ENCODE measurements around the gene GLRX5. TPM values are rescaled to one million over a fixed set of nuclear protein-coding genes. Genes with fewer than 3 reads are reported as not detected.

GLRX5 gene
- total RNA-seq, 1 experiment from 2014 or later, result 62.2 TPM

GRCh38 chr14:95495076-95495475, 39.8 kb upstream of the GLRX5 start:
- no peak overlapping the region for H3K27ac ChIP-seq (ENCODE audit: insufficient read length, low read depth, low read length)
- H3T11ph ChIP-seq (ENCODE audit: low read length), result no peak overlapping the region
- H2BK120ac ChIP-seq (ENCODE audit: low read depth, low read length, poor library complexity, severe bottlenecking), result no peak overlapping the region
- H2BK15ac ChIP-seq (ENCODE audit: low read depth, low read length), result no peak overlapping the region
- H2AFZ ChIP-seq (ENCODE audit: low read length), result no peak overlapping the region
- no peak overlapping the region for H2BK5ac ChIP-seq (ENCODE audit: insufficient read length, low read length)
- no peaks in the 10 kb centered on the region for H3K79me1 ChIP-seq (ENCODE audit: insufficient read depth, low read depth, low read length, poor library complexity, severe bottlenecking)
- no peak overlapping the region for H3K14ac ChIP-seq (ENCODE audit: insufficient read depth, low read length)
- H3K79me2 ChIP-seq (ENCODE audit: insufficient read depth, low read length), result no peaks in the 10 kb centered on the region
- H3K4me1 ChIP-seq (ENCODE audit: insufficient read depth, low read length), result no peaks in the 10 kb centered on the region
- TF ChIP-seq CTCF (conservative IDR thresholded peaks at IDR 0.05), result no peak
- no peak overlapping the region for H3K9ac ChIP-seq (ENCODE audit: extremely low read depth, insufficient read length, low read length)
- WGBS (ENCODE audit: extremely low coverage, insufficient read length, low lambda C conversion rate), result no CpG with 5 or more reads among the region's 3 CpGs
- Mint-ChIP-seq H3K27ac (no peak overlapping the region), H3K27me3 (ENCODE audit: low read depth) (no peaks in the 10 kb centered on the region; the same call in 1 of the 2 replicates), H3K4me3 (no peak overlapping the region), H3K4me1 (peaks cover 0 to 5% of the 10 kb centered on the region in 2 experiments; a peak in 2 of 4 replicates), H3K36me3 (ENCODE audit: insufficient read depth in 1 of 3, low read depth in 3 of 3) (no peaks in the 10 kb centered on the region), H3K9me3 (peaks cover 0 to 3% of the 10 kb centered on the region in 2 experiments; a peak in 1 of 5 replicates)
- H3K23ac ChIP-seq (ENCODE audit: insufficient read length, low read depth, low read length), result no peak overlapping the region
- no peaks in the 10 kb centered on the region for H3K9me3 ChIP-seq (ENCODE audit: control insufficient read depth, low read depth, low read length)
- H2BK20ac ChIP-seq (ENCODE audit: low read depth, low read length, poor library complexity, severe bottlenecking), result no peak overlapping the region
- H3K56ac ChIP-seq (ENCODE audit: insufficient read length, low read depth, low read length), result no peak overlapping the region
- DNase-seq, result no peak
- no peak overlapping the region for H2BK12ac ChIP-seq (ENCODE audit: insufficient read length, low read depth, low read length)
- no peak overlapping the region for H3K4me2 ChIP-seq (ENCODE audit: insufficient read depth, insufficient read length, low read length)
- H4K5ac ChIP-seq (ENCODE audit: insufficient read length, low read depth, low read length), result no peak overlapping the region
- H3K27me3 ChIP-seq (ENCODE audit: insufficient read depth, low read length), result no peaks in the 10 kb centered on the region
- H3K23me2 ChIP-seq (ENCODE audit: insufficient read length, low read depth, low read length, poor library complexity, severe bottlenecking), result no peaks in the 10 kb centered on the region
- no peaks in the 10 kb centered on the region for H4K20me1 ChIP-seq (ENCODE audit: control insufficient read depth, insufficient read depth, insufficient read length)
- H2AK5ac ChIP-seq (ENCODE audit: insufficient read length, low read length), result no peak overlapping the region
- no peak overlapping the region for H3K18ac ChIP-seq (ENCODE audit: insufficient read length, low read depth, low read length)
- no peak overlapping the region for H4K8ac ChIP-seq (replicated peaks; ENCODE audit: insufficient read length, low read depth, low read length)
- no peak overlapping the region for H3K4ac ChIP-seq (ENCODE audit: low read depth, low read length)
- H4K91ac ChIP-seq (ENCODE audit: insufficient read length, low read depth, low read length), result no peak overlapping the region
